Kidney (tissue), 14 donors: Measurements from ENCODE around the gene POU3F3. TPM values are rescaled to one million over a fixed set of nuclear protein-coding genes. Genes with fewer than 3 reads are reported as not detected.
A peak's percentile ranks its signal among the peaks of the same experiment; 100 is the strongest.

Experiments
- DNase-seq, 5 donors: peaks; one replicate each; pipeline ENCODE4 v3.0.0-alpha.2; 2013 to 2020
- FAIRE-seq: peaks from 2 replicates; lab custom pipeline; 2012; peaks lifted over from hg19 to GRCh38; lab: Jason Lieb, UNC
- H3K27ac ChIP-seq, 2 donors: one replicate each; pipeline ENCODE4 v1.7.0; 2013; ENCODE audit warnings: low read depth in 2 of 2, low read length in 2 of 2, inconsistent platforms in 1 of 2
- H3K27me3 ChIP-seq: one replicate; pipeline ENCODE4 v1.7.1; 2013; ENCODE audit warnings: low read length, inconsistent platforms; ENCODE audit not compliant: control insufficient read depth, insufficient read depth
- H3K36me3 ChIP-seq, 3 donors: one replicate each; pipeline versions ENCODE4 v1.7.0 to v1.7.1; 2013; ENCODE audit warnings: low read length in 3 of 3, control low read depth in 1 of 3, inconsistent platforms in 1 of 3; ENCODE audit not compliant: insufficient read depth in 3 of 3, control insufficient read depth in 2 of 3
- H3K4me1 ChIP-seq, 3 donors: one replicate each; pipeline versions ENCODE4 v1.7.0 to v1.7.1; 2013; ENCODE audit warnings: low read length in 3 of 3, inconsistent platforms in 1 of 3, low read depth in 1 of 3; ENCODE audit not compliant: control insufficient read depth in 2 of 3, insufficient read depth in 2 of 3
- H3K4me3 ChIP-seq, 3 donors: one replicate each; pipeline versions ENCODE4 v1.7.0 to v1.8.1; 2013; ENCODE audit warnings: low read length in 3 of 3, control low read depth in 1 of 3, inconsistent platforms in 1 of 3
- H3K9ac ChIP-seq, 3 donors: one replicate each; pipeline versions ENCODE4 v1.7.0 to v1.7.1; 2013; ENCODE audit warnings: low read length in 3 of 3, control low read depth in 1 of 3, inconsistent platforms in 1 of 3
- H3K9me3 ChIP-seq, 3 donors: one replicate each; pipeline versions ENCODE4 v1.7.0 to v1.7.1; 2013; ENCODE audit warnings: low read length in 3 of 3, control low read depth in 1 of 3, inconsistent platforms in 1 of 3; ENCODE audit not compliant: control insufficient read depth in 2 of 3, insufficient read depth in 1 of 3
- intact Hi-C: fragments of 100-400 bp; cut with DNase I; formaldehyde crosslinking; loops from one replicate; pipeline ENCODE4 v1.11.1; 2022
- polyA plus RNA-seq: library from polyadenylated mRNA; stranded (reverse); fragments of 350-450 nt; fragmentation: Illumina TruSeq; extraction: RNeasy Lipid Tissue Mini Kit (QIAGEN cat#74804); gene quantifications from one replicate; pipeline ENCODE4 v1.2.3, GENCODE V29; 2014; ENCODE audit warnings: low read depth, low replicate concordance; ENCODE audit not compliant: insufficient read depth
- total RNA-seq: library from RNA; stranded (reverse); fragmentation: NEBNext Ultra II Directional; extraction: Animal tissue kit (Norgen Biotek cat#: 25700); gene quantifications from one replicate; pipeline ENCODE4 v1.2.1, GENCODE V29; 2021
- TF ChIP-seq, protein P1 (sequence below): IDR thresholded peaks from 3 replicates; pipeline ENCODE4 v1.5.1; 2012; ENCODE audit warnings: mild to moderate bottlenecking, moderate library complexity, borderline replicate concordance; ENCODE audit not compliant: insufficient read depth; ENCODE audit errors: extremely low read depth
- donor health status: control.
- donor health status: control.
- donor health status: control.
- donor health status: control.
- donor health status: control.
- donor health status: DM: yes; HTN: yes; CAD: no.
- donor health status: Normal renal cell carcinoma (clear cell type).

Gene POU3F3
- total and polyA plus RNA-seq, 2 donors from 2014 or later: 31.4 to 118 TPM

DNA sequence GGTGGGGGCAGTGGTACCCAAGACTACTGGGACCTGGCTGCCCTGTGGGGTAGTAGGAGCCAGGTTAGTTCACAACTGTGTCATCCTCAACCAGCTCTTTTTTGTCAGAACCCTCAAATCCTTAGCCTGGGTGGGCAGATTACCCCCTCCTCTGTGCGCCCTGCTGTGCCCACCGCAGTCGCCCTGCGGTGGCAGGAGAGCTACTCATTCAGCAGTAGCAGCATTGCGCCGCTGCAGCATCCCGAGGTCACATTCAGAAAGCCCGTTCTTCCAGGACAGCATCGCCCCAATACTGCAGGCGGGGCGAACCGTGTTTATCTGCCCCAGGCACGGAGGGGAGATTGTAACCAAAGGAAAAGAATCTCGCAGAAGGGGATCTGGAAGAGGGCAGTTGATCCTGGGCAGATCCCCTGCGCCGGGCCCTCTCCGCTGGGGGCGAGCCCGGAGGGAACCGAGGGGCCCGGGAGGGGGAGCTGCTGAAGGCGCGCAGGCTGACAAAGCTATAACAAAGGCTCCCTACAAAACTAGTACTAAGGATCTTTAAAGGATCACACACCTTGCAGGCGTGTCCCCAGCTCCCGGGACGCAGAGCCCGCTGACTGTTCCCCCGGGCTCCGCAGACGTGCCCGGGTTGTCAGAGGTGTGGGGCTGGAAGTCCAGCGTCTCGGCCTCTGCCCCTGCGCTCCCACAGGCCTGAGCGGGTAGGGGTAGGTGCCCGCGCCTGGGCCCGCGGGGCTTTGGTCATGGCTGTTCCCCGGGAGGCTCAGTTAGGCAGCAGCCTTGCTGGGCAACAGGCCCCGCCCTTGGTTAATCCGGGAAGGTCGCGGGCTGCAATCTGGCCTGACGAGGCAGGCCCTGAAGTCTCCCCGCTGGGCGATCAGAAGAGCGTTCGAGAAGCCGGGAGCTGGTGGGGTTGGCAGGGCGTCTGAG lies 13.2 kb downstream of the POU3F3 start:
- peak overlapping the region in 1 of 3 donors; percentile 89 for H3K9ac ChIP-seq
- H3K4me3 ChIP-seq: peak overlapping the region in 1 of 3 donors; percentile 54
- H3K4me1 ChIP-seq: peaks cover 0 to 5% (median 0%) of the 10 kb centered on the region in 3 donors
- DNase-seq (peak; percentile 46 to 91 (median 58)), FAIRE-seq (no peak)
- intact Hi-C loops: no loop called here
- H3K27ac ChIP-seq: peak overlapping the region; percentile 89 to 94
- H3K9me3 ChIP-seq: no peaks in the 10 kb centered on the region
- H3K36me3 ChIP-seq: no peaks in the 10 kb centered on the region
- H3K27me3 ChIP-seq: peaks cover 65% of the 10 kb centered on the region
- TF ChIP-seq, protein P1, sequence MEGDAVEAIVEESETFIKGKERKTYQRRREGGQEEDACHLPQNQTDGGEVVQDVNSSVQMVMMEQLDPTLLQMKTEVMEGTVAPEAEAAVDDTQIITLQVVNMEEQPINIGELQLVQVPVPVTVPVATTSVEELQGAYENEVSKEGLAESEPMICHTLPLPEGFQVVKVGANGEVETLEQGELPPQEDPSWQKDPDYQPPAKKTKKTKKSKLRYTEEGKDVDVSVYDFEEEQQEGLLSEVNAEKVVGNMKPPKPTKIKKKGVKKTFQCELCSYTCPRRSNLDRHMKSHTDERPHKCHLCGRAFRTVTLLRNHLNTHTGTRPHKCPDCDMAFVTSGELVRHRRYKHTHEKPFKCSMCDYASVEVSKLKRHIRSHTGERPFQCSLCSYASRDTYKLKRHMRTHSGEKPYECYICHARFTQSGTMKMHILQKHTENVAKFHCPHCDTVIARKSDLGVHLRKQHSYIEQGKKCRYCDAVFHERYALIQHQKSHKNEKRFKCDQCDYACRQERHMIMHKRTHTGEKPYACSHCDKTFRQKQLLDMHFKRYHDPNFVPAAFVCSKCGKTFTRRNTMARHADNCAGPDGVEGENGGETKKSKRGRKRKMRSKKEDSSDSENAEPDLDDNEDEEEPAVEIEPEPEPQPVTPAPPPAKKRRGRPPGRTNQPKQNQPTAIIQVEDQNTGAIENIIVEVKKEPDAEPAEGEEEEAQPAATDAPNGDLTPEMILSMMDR: no peak

DNA sequence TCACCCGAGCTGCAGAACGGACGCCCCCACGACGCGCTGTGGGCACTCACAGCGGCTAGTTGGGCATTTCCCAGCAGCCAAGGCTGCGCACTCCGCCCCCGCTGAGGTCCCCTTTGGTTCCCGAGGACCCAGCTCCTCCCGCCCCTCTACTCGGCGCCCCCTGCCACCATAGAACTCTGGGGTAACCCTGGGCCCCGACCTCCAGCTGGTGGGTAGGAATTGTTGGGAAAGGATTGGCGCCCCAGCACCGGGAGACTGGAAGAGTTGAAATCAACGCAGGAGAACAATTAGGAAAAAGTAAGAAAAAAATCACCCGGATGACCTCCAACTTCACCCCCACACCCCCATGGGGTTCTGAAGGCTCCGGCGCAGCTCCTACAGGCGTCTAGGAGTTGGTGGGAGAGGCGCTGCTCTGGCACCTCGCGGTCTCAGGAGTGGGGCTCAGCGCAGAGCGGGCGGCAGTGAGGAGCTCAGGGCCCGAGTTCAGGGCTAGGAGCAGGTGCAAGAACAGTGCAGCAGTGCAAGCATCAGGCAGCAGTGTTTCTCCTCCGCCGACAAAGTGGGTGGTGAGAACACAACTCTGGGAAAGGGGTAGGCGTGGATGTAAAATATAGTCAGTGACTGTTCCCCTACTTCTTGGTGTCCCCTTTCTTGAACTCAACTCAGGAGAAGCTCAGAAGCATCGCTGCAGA lies 14.0 kb downstream of the POU3F3 start:
- peak in 3 of 5 donors; percentile 15 to 30 (median 22) for DNase-seq
- no peaks in the 10 kb centered on the region for H3K9me3 ChIP-seq
- peak overlapping the region; percentile 7 to 54 (median 16) for H3K4me3 ChIP-seq
- no peak for FAIRE-seq
- no peaks in the 10 kb centered on the region for H3K36me3 ChIP-seq
- H3K27me3 ChIP-seq: peaks cover 64% of the 10 kb centered on the region
- intact Hi-C loops: no loop called here
- H3K27ac ChIP-seq: peak overlapping the region; percentile 89 to 94
- peaks cover 0 to 5% (median 0%) of the 10 kb centered on the region in 3 donors for H3K4me1 ChIP-seq
- H3K9ac ChIP-seq: peak overlapping the region in 1 of 3 donors; percentile 89
- TF ChIP-seq, protein P1: no peak

DNA sequence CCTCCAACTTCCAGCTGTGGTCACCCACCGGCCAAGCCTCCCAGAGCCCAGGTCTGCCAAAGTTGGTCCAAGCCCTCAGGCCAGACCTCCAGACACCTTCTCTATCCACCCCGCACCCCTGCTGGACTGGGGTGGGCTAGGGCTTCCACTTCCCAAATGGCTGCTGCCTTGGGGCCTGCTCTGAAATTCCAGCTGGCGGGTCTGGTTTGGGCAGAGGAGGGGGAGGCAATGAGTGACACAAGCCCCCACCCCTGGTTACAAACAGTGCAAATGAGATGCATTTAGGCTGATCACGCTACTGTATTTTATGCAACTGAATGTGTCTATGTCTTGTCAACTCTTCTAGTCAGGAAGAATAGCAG lies 14.6 kb downstream of the POU3F3 start:
- Histone ChIP-seq H3K9me3 (no peaks in the 10 kb centered on the region), H3K4me1 (peaks cover 0 to 5% (median 0%) of the 10 kb centered on the region in 3 donors), H3K4me3 (peak overlapping the region in 2 of 3 donors; percentile 7 to 54), H3K27me3 (peaks cover 59% of the 10 kb centered on the region), H3K36me3 (no peaks in the 10 kb centered on the region), H3K9ac (peak overlapping the region in 2 of 3 donors; percentile 6 to 89), H3K27ac (peak overlapping the region; percentile 89 to 94)
- FAIRE-seq (no peak), DNase-seq (peak in 4 of 5 donors; percentile 8 to 74 (median 28))
- intact Hi-C loops: no loop called here
- TF ChIP-seq, protein P1: no peak
